HG03342 (cell line): ENCODE data around the gene CARD11.
A peak's percentile ranks its signal among the peaks of the same experiment; 100 is the strongest.

Experiments used
- ATAC-seq: cut with Tn5 transposase; IDR thresholded peaks from one replicate; pipeline ENCODE4 v1.9.1; 2021; ENCODE audit warnings: mild to moderate bottlenecking, moderate library complexity; ENCODE audit not compliant: unreplicated experiment

The CARD11 gene

GRCh38 chr7:2983586-2983985 lies 60.1 kb downstream of the CARD11 start:
- no peak for ATAC-seq

GRCh38 chr7:2982831-2983230 lies 60.8 kb downstream of the CARD11 start:
- ATAC-seq: no peak

- no peak for ATAC-seq
Observed at GRCh38 chr7:2982401-2982800, 61.3 kb downstream of the CARD11 start.

- no peak for ATAC-seq
Observed at GRCh38 chr7:2981103-2981480, 62.6 kb downstream of the CARD11 start.

GRCh38 chr7:2980401-2981102 lies 63.1 kb downstream of the CARD11 start:
- no peak for ATAC-seq

- ATAC-seq: no peak
Observed at GRCh38 chr7:2979951-2980350, 63.7 kb downstream of the CARD11 start.

GRCh38 chr7:2979201-2979631 lies 64.5 kb downstream of the CARD11 start:
- no peak for ATAC-seq

- ATAC-seq: peak; percentile 83
Observed at GRCh38 chr7:2978408-2978807, 65.3 kb downstream of the CARD11 start.

- no peak for ATAC-seq
Observed at GRCh38 chr7:2975821-2976371, 67.8 kb downstream of the CARD11 start.

GRCh38 chr7:2974093-2974819 lies 69.4 kb downstream of the CARD11 start:
- no peak for ATAC-seq

- ATAC-seq: no peak
Observed at GRCh38 chr7:2972835-2973161, 70.9 kb downstream of the CARD11 start.

- peak; percentile 73 for ATAC-seq
Observed at GRCh38 chr7:2971914-2972834, 71.5 kb downstream of the CARD11 start.

- no peak for ATAC-seq
Observed at GRCh38 chr7:2970861-2971260, 72.8 kb downstream of the CARD11 start.

GRCh38 chr7:2970307-2970664 lies 73.4 kb downstream of the CARD11 start:
- ATAC-seq: no peak

- ATAC-seq: no peak
Observed at GRCh38 chr7:2969398-2970306, 74.0 kb downstream of the CARD11 start.

- ATAC-seq: no peak
Observed at GRCh38 chr7:2968616-2969397, 74.9 kb downstream of the CARD11 start.

- no peak for ATAC-seq
Observed at GRCh38 chr7:2968176-2968575, 75.5 kb downstream of the CARD11 start.

GRCh38 chr7:2967705-2968104 lies 76.0 kb downstream of the CARD11 start:
- ATAC-seq: no peak

GRCh38 chr7:2967253-2967652 lies 76.4 kb downstream of the CARD11 start:
- ATAC-seq: no peak
